GM21367 (cell line): ENCODE results near the gene CAND2.
"Not testable (repeated sequence)": the region's sequence is repeated elsewhere in the genome, so short reads cannot be mapped to it uniquely, and the experiment has no call there.

Experiments
- ATAC-seq: cut with Tn5 transposase; IDR thresholded peaks from one replicate; pipeline ENCODE4 v1.9.1; 2021; ENCODE audit not compliant: unreplicated experiment

CAND2 gene

DNA sequence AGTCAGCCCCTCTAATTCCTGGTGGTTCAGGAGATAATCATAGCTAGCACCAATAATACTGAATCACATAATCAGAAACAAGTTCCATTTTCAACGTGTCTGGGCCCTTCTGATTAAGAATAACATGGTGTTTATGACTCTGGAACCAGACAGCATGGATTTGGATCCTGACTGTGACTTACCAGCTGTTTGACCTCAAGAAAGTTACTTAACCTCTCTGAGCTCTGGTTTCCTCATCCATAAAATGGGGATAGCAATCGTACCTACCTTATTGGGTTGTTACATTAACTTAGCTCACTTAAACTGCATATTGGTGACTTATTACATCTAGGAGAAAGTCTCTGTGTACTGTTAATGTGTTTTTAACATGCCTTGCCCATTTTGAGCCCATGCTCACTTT is 26.7 kb upstream of the CAND2 start:
- no peak for ATAC-seq

DNA sequence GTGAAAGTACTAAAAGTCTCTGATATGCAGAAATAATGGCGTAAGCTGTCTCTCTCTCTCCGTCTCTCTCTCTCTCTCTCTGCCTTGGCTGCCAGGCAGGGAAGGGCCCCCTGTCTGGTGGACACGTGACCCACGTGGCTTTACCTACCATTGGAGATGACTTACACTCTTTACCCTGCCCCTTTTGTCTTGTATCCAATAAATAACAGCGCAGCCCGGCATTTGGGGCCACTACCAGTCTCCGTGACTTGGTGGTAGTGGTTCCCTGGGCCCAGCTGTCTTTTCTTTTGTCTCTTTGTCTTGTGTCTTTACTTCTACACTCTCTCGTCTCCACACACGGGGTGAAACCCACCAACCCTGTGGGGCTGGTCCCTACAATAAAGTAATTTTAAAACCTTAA is 25.2 kb upstream of the CAND2 start:
- ATAC-seq = no peak

DNA sequence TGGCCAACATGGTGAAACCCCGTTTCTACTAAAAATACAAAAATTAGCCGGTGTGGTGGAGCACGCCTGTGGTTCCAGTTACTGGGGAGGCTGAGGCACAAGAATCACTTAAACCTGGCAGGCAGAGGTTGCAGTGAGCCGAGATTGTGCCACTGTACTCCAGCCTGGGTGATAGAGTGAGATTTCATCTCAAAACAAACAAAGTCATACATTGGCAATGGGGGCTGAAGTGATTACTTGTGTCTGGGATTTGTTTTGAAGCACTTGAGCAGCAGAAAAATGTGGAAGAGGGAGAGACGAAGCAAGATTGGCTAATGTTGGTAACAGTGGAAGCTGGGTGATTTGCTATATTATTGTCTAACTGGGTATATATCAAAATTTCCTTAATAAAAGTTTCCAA is 24.0 kb upstream of the CAND2 start:
- no peak for ATAC-seq

DNA sequence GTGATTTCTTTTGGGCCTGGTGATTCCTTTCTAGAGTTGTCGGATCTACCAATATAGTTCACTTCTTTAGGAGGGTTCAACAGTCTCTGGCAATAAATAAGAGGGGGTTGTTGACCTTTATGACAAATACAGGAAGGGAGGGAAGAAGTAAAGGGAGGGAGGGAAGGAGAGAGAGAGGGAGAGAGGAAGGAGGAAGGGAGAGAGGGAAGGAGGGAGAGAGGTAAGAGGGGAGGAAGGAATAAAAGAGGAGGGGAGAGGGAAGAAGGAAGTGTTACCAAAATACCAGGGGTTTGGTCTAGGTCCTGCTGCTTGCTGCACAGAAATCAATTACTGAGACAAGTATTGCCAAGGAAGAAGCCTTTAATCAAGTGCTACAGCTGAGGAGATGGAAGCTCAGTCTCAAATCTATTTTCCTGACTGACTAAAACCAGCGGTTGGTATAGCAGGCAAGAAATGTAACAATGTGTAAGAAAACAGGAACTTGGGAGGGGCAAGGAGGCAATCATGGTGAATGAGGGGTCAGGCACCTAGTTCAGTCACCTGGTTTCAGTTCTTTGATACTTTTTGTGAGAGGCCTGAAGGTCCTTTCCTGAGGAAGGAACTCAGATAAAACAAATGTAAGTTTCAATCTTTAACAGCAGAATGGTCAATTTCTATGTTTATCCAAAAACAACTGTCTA is 23.3 kb upstream of the CAND2 start:
- ATAC-seq = no peak

DNA sequence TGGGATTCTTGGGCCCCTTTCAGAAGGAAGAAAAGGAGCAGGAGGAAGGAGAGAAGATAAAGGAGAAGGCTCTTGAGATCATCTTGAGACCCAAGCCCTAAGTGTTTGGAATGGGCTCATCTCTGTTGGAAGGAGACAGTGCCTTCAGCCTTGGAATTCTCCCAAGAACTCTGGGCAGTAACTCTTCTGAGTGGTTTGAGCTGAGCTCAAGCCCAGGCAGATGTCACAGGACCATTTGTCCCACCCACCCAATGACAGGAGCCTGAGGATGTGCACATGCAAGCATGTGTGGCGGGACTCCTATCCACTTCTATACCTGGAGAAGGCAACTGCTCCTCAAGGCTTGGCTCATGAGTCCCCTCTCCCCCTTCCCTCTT is 22.8 kb upstream of the CAND2 start:
- no peak for ATAC-seq

DNA sequence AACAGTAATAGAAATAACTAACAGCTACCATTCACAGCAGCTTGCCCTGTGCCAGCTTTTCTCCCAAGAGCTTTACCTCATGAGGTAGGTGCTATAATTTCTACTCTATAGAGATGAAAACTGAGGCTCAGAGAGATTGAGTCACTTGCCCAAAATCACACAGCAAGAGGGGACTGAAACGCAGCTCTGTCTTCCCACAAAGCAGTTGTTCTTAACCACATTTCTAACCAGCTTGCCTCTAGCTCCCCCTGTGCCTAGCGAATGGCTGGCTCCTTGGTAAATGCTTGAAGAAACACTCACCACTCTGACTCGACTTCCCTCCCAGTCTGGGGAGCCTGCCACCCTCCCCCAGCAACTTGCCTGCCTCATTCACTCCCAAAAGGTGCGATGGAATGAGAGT is 21.9 kb upstream of the CAND2 start:
- ATAC-seq = no peak

DNA sequence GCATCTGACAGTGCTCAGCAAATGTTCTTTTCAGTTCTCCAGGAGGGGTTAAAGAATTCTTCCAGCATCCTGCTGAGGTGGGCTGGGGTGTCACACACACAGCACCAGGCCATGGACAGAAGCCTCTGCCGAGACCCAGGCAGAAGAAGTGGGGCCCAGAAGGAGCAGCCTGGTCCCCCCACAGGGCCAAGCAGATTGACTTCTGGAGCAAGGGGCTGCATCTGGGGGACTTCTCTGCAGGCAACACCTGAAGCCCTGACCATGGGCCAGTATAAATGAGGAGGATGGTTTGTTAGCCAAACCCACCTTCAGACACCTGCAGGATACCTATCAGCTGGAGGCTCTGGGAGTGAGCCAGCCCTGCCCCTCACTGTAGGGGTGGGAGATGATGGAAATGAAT is 21.3 kb upstream of the CAND2 start:
- ATAC-seq = no peak

DNA sequence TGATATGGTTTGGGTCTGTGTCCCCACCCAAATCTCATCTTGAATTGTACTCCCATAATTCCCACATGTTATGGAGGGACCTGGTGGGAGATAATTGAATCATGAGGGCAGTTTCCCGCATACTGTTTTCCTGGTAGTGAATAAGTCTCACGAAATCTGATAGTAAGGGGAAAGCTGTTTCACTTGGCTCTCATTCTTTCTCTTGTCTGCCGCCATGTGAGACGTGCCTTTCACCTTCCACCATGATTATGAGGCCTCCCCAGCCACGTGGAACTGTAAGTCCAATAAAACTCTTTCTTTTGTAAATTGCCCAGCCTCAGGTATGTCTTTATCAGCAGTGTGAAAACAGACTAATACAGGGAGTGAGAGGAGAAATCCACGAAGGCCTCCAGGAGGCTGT is 20.5 kb upstream of the CAND2 start:
- ATAC-seq = not testable (repeated sequence)

DNA sequence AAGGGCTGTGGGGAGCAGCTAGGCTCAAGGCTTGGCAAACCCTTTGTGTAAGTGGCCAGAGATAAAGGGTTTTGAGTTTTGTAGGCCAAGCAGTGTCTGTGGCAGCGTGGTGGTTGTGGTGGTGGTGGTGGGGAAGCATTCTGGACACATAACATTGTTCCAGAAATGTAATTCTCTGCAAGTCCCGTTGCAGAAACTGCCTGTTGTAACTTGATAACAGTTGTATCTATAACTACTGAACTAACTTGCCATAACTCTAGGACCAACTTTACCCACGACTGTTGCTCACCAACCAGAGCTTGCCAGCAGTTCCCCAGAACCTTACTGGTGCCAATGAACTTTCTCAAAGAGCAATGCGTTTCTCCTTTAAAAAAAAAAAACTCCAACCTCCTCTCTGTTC is 19.3 kb upstream of the CAND2 start:
- ATAC-seq = no peak

DNA sequence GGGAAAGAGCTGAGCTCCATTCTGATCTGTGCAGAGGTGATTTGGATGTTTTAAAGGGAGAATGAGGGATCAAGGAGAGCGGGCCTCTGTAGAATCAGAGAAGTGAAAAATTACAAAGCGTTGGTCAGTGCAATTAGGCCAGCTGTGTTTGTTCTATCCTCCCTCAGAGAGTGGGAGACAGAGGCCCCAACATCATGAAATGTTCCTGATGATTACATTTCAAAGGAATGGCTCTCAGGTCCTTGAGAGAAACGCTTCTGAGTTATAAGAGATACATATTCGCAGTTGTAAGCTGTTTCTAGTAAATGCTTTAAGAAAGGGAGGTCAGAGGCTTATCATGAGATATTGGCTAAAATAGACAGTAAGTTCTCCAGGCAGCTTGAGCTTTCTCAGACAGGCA is 15.7 kb upstream of the CAND2 start:
- no peak for ATAC-seq

DNA sequence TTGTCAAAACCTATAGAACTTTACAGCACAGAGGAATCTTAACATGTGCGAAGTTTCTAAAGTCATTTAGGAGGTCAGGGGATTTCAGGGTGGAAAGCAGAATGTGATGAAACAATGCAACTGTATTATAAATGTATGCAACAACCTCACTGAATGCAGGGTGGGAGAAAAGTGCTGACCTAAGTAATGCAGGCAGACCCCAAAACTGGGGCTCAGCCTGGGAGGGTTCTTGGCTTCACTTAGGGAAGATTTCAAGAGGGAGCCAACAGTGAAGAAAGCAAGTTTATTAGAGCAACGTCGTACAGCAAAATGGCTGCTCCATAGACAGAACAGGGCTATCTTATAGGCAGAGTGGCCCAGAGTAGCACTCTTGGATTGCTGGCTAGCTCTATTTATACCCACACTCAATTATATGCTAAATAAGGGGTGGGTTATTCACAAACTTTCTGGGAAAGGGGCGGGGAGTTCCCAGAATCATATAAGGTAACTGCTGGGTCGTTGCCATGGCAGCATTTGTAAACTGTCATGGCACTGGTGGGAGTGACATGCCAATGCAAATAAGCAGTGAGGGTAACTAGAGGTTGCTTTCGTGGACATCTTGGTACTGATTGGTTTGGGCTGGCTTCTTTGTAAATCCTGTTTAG is 14.2 kb upstream of the CAND2 start:
- no peak for ATAC-seq

DNA sequence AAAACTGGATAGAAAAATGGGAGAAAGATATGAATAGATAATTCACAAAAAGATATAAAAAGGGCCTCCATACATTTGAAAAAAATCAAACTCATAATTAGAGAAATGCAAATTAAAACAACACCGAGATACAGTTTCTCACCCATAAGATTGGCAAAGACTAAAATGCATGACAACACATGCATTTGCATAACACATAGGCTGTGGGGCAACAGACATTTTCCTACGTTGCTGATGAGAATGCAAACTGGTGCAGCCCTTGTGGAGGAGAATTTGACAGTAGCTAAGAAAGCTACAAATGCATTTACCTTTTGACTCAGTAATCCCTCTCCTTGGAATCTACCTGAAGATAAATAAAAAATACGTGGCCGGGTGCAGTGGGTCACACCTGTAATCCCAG is 11.4 kb upstream of the CAND2 start:
- no peak for ATAC-seq

DNA sequence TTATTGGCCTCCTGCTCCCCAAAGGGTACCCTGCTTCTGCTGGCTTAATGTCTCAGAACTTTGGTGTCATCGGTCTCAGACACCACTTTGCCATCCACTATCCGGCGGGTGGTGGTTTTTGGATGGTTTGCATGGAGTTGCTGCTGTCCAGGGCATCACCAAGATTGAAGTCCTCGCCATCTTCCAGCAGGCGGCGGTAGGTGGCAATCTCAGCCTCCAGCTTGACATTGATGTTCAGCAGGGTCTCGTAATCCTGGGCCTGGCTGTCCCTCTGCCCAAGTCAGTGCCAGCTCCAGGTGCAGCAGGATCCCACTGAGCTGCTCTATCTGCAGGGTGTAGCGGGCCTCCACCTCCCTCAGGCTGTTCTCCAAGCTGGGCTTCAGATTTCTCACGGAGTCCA is 9.1 kb upstream of the CAND2 start:
- not testable (repeated sequence) for ATAC-seq

DNA sequence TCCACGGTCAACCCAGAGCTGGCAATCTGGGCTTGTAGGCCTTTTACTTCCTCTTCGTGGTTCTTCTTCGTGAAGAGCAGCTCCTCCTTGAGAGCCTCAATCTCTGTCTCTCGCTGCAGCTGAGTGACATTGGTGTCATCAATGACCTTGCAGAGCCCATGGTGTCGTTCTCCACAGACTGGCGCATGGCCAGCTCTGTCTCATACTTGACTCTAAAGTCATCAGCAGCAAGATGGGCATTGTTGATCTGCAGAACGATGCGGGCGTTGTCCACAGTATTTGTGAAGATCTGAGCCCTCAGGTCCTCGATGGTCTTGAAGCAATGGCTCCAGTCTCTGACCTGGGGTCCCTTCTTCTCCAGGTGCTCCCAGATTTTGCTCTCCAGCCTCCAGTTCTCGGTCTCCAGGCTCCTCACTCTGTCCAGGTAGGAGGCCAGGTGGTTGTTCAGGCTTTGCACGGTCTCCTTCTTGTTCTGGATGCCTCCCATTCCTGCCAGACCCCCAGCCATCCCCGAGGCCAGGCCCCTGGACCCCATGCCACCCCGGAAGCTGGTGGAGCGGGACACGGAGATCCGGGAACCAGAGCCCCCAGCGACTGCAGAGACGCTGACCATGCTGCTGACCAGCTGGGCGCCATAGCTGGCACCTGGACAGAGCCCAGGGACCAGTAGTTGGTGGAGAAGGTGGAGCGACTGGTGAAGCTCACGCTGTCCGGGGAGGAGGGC is 8.4 kb upstream of the CAND2 start:
- ATAC-seq = not testable (repeated sequence)

DNA sequence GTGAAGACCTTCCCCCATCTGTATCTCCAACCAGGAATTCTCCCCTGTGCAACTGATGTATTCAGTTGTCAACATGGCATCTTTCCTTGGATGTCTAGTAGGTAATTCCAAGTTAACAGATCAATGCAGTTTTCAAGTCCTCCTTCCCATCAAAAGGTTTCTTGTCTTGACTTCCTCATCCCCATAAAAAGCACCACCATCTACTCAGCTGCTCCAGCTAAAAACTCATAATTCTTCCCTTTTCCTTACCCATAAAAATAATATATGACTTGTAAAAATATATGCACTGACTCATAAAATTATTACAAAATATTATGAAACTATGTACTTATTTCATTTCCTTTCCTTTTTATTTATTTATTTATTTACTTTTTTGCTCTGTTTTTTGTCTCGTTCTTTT is 5.0 kb upstream of the CAND2 start:
- ATAC-seq = no peak

DNA sequence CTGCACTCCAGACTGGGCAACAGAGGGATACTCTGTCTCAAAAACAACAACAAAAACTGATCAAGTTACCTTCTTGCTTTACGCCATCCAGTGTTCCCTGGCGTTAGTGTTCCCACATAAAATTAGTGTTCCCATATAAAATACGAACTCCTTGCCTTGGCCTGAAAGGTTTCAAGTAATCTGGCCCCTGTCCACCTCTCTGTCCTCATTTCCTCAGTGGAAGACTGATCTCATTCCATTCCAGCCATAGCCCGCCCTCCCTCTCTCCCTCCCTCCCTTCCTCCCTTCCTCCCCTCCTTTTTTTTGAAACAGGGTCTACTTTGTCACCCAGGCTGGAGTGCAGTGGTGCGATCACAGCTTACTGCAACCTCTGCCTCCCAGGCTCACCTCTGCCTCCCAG is 2.8 kb upstream of the CAND2 start:
- no peak for ATAC-seq

DNA sequence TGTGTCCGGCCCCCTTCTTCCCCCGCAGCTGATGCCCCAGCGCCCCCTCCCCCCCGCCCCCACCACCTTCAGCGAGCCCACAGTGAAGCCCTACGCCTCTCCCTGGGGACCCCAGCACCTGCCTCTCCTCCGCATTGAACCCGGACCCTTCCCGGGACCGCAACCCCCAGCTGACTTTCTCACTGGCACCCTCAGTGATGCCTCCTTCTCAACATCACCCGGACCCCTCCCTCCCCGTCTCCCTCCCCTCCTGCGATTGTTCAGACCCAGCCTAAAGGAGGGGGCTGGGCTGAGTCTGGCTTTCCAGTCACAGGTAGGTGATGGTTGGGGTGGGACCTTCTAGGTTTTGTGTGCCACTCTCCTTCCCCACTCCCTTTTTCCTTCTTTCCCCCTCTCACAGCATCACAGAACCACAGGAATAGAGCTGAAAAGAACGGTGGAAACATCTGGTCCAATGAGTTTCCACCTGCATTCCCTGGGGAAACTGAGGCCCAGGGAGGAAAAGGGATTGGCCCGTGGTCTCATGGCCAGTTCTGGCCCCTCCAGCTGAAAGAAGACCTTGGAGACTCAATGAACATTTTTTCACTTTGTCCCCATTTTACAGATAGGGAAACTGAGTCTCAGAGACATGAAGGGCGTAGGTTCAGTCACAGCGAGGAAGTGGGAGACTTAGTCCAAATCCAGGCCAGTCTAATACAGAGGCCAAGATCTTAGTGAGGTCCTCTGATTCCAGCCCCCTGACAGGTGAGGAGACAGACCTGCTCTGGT is 828 bp downstream of the CAND2 start:
- ATAC-seq = no peak

DNA sequence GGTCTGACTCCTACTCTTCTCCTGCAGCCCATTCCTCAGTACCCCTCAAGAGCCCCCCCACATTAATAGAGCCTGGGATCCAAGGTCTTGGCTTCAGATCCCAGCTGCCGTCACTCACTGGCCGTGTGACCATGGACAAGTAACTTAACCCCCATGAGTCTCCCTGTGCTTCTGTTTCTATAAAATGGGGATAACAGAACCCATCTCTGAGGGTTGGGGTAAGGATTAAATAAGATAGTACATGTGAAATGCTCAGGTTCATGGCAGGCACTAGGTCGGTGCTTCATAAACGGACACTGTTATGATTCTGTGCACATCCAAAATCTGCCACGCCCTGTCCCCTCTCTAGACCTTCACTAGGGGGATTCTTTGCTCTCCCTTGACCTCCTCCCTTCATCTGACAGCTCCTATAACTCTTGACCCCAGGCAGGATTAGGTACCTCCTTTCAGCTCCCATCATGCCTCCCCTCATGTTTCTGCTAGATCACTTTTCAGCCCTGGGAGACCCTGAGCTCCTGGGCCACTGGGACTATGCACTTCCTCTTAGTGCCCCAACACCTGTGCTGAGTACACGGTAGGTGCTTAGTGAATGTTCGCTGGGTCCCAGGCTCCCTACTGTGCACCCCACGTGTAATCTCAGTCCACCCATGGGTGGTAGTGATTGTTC is 1.5 kb downstream of the CAND2 start:
- ATAC-seq = no peak

DNA sequence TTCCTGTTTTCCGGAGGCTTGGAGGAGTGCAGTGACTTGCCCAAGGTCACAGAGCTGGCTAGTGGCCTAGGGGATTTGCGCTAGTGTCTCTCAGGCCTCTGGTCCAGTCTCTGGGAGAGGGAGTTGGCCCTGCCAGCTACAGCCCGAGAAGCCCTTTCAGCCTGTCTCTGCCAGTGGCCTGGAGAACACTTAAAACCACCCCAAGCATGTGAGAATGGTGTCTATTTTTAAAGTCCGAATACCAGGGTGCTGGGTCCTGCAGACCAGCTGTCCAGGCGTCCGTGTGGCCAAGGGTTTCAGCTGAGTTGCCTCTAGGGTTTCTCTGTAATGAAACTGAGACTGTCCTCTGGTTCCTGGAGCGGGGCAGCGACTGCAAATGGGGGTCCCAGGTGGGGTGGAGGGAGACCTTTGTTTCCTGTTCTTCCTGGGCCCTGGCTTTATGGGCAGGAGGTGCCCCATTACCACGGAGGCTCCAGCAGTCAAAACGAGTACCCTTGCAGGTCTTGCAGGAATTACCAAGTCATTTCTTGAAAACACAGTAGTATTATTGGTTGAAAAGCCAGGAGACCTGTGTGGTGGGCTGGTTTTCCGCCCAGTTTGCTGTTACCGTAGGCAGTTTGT is 2.2 kb downstream of the CAND2 start:
- ATAC-seq = no peak

DNA sequence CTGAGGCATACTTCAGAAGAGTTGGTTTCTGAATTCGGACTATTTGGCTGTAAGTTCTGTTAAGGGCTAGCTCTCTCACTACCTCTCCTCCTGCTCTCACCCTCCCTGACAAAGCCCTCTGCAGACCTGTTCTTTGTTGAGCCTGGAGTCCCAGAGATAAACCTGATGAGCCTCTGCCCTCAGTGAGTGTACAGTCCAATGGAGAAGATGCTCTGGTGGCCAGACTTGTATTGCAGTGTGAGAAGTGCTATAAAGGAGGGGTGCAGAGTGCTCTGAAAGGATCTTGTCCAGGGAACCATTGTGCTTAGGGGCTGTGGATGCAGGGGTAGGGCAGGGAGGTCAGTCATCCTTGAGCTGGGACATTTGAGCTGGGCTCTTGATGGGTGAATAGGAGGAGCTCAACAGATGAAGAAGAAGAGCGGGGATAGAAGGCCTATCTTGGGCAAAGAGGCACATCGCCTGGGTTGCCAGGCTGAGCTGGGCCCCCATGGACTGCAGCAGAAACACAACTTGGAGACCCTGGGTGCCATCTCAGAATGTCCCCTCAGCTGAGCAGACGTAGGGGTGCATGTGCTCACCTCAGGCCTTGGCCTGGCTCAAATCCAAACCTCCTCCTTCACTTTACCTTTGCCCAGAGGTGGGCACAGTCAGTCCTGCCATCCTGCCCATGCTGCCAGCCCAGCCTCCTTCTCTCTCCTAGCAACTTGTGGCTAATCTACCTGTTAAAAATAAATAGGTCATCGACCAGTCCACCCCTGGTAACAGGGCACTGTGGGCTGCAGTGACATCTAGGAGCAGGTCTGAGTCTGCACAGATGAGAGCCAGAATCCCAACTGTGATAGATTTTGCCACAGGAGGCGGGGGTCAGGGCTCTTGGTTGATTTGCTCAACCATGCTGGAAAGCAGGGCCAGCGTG is 3.3 kb downstream of the CAND2 start:
- no peak for ATAC-seq
